IMR-90 (cell line): ENCODE measurements around the gene BTNL2. TPM values are rescaled to one million over a fixed set of nuclear protein-coding genes. Genes with fewer than 3 reads are reported as not detected.

ENCODE experiments used
- ATAC-seq: fragments of 200-7000 bp; cut with Tn5 transposase; 2 replicates; pipeline ENCODE4 v1.9.1; 2020; ENCODE audit warnings: low read depth, mild to moderate bottlenecking, moderate library complexity
- BruUV-seq: library from RNA; stranded (reverse); fragments of 400-500 nt; replicated peaks from 2 replicates; lab custom pipeline; 2021; lab: Mats Ljungman, UMichigan
- CTCF ChIA-PET: fragments of 300-600 bp; formaldehyde crosslinking; extraction: SDS; loops from one replicate; lab custom pipeline; 2021; ENCODE audit warnings: antibody characterized with exemption; lab: Yijun Ruan, JAX
- POLR2A ChIA-PET: fragments of 300-600 bp; sonication (Branson Sonifier 250); formaldehyde crosslinking; loops from one replicate; lab custom pipeline; 2022; ENCODE audit warnings: antibody characterized with exemption; ENCODE audit not compliant: unreplicated experiment; lab: Charles Lee
- DNase-seq: peaks from one replicate; pipeline ENCODE4 v3.0.0; 2013
- H2AFZ ChIP-seq: replicated peaks from 2 replicates; pipeline ENCODE3; 2013; ENCODE audit warnings: low read length, mild to moderate bottlenecking; ENCODE audit not compliant: poor library complexity
- H2AK5ac ChIP-seq: 2 replicates; pipeline ENCODE4 v1.6.1; 2013; ENCODE audit warnings: low read depth, low read length, inconsistent platforms
- H2AK9ac ChIP-seq: replicated peaks from 2 replicates; pipeline ENCODE3; 2013; ENCODE audit warnings: mild to moderate bottlenecking, low read depth, low read length, moderate library complexity; ENCODE audit not compliant: poor library complexity
- H2BK120ac ChIP-seq: 2 replicates; pipeline ENCODE4 v1.6.1; 2013; ENCODE audit warnings: low read depth, low read length, inconsistent platforms
- H2BK15ac ChIP-seq: 3 replicates; pipeline ENCODE4 v1.6.1; 2013; ENCODE audit warnings: low read depth, low read length, inconsistent platforms
- H2BK20ac ChIP-seq: 2 replicates; pipeline ENCODE4 v1.6.1; 2013; ENCODE audit warnings: low read depth, mild to moderate bottlenecking, inconsistent platforms, low read length, moderate library complexity
- H2BK5ac ChIP-seq: 2 replicates; pipeline ENCODE4 v1.6.1; 2013; ENCODE audit warnings: mild to moderate bottlenecking, low read depth, low read length, inconsistent platforms; ENCODE audit not compliant: poor library complexity, severe bottlenecking
- H3K14ac ChIP-seq: replicated peaks from 2 replicates; pipeline ENCODE4 v1.6.1; 2013; ENCODE audit warnings: low read depth, low read length, inconsistent platforms
- H3K18ac ChIP-seq: 2 replicates; pipeline ENCODE4 v1.6.1; 2013; ENCODE audit warnings: low read depth, low read length, control low read depth
- H3K23ac ChIP-seq: 2 replicates; pipeline ENCODE4 v1.6.1; 2013; ENCODE audit warnings: low read depth, low read length, inconsistent platforms
- H3K27ac ChIP-seq: 2 replicates; pipeline ENCODE4 v1.5.1; 2013; ENCODE audit warnings: mild to moderate bottlenecking, control low read depth, low read length; ENCODE audit not compliant: insufficient read depth
- H3K27me3 ChIP-seq: 2 replicates; pipeline ENCODE4 v1.6.1; 2013; ENCODE audit warnings: low read length; ENCODE audit not compliant: control insufficient read depth, insufficient read depth
- H3K36me3 ChIP-seq: 2 replicates; pipeline ENCODE4 v1.6.1; 2013; ENCODE audit warnings: low read length, mixed read lengths; ENCODE audit not compliant: control insufficient read depth, insufficient read depth
- H3K4ac ChIP-seq: 2 replicates; pipeline ENCODE4 v1.6.1; 2013; ENCODE audit warnings: low read depth, low read length, inconsistent platforms
- H3K4me1 ChIP-seq: 2 replicates; pipeline ENCODE4 v1.6.1; 2013; ENCODE audit warnings: low read length, mixed read lengths; ENCODE audit not compliant: control insufficient read depth, insufficient read depth
- H3K4me2 ChIP-seq: 2 replicates; pipeline ENCODE4 v1.6.1; 2013; ENCODE audit warnings: low read depth, mild to moderate bottlenecking, control low read depth, low read length, moderate library complexity
- H3K4me3 ChIP-seq: 2 replicates; pipeline ENCODE4 v1.5.1; 2013; ENCODE audit warnings: low read depth, mild to moderate bottlenecking, control low read depth, low read length, moderate library complexity; ENCODE audit not compliant: insufficient read depth
- H3K56ac ChIP-seq: 2 replicates; pipeline ENCODE4 v1.6.1; 2013; ENCODE audit warnings: low read length, inconsistent platforms; ENCODE audit not compliant: insufficient read depth; ENCODE audit errors: extremely low read depth
- H3K79me1 ChIP-seq, 2 experiments: 2 replicates each; pipeline ENCODE4 v1.6.1; 2013; ENCODE audit warnings: low read length in 2 of 2, inconsistent platforms in 1 of 2, low read depth in 1 of 2
- H3K9ac ChIP-seq: 2 replicates; pipeline ENCODE4 v1.6.1; 2013; ENCODE audit warnings: low read depth, low read length, control low read depth
- H3K9me1 ChIP-seq: 2 replicates; pipeline ENCODE4 v1.6.1; 2013; ENCODE audit warnings: low read length, inconsistent platforms; ENCODE audit not compliant: insufficient read depth
- H3K9me3 ChIP-seq: 2 replicates; pipeline ENCODE4 v1.6.1; 2013; ENCODE audit warnings: low read length; ENCODE audit not compliant: control insufficient read depth, insufficient read depth
- H4K20me1 ChIP-seq: 2 replicates; pipeline ENCODE4 v1.6.1; 2013; ENCODE audit warnings: low read length, inconsistent platforms; ENCODE audit not compliant: insufficient read depth
- H4K5ac ChIP-seq: 2 replicates; pipeline ENCODE4 v1.6.1; 2013; ENCODE audit warnings: mild to moderate bottlenecking, low read depth, low read length, control low read depth
- H4K8ac ChIP-seq, 2 experiments: 2 replicates each; pipeline ENCODE4 v1.6.1; 2013; ENCODE audit warnings: low read depth in 2 of 2, low read length in 2 of 2, control low read depth in 1 of 2, inconsistent platforms in 1 of 2
- H4K91ac ChIP-seq: 2 replicates; pipeline ENCODE4 v1.6.1; 2013; ENCODE audit warnings: low read depth, low read length, inconsistent platforms; ENCODE audit not compliant: insufficient read depth
- BHLHE40 ChIP-seq: fragments of 150-350 bp; IDR thresholded peaks from 2 replicates; pipeline ENCODE4 v1.6.1; 2016; ENCODE audit warnings: mild to moderate bottlenecking, low read depth, low read length
- CEBPB ChIP-seq: IDR thresholded peaks from 2 replicates; pipeline ENCODE4 v1.6.1; 2012; ENCODE audit warnings: low read depth, low read length, improper control_type of control experiment
- CHD1 ChIP-seq: IDR thresholded peaks from 2 replicates; pipeline ENCODE4 v1.6.1; 2012; ENCODE audit warnings: low read depth, low read length, improper control_type of control experiment
- CTCF ChIP-seq: conservative IDR thresholded peaks from 2 replicates; pipeline ENCODE4 v1.5.1; 2012; ENCODE audit warnings: mild to moderate bottlenecking, low read depth, low read length, improper control_type of control experiment
- ELK1 ChIP-seq: fragments of 150-350 bp; IDR thresholded peaks from 2 replicates; pipeline ENCODE4 v1.6.1; 2016; ENCODE audit warnings: low read depth, mild to moderate bottlenecking, low read length, moderate library complexity, borderline replicate concordance
- FOS ChIP-seq: fragments of 150-350 bp; IDR thresholded peaks from 2 replicates; pipeline ENCODE4 v1.6.1; 2016; ENCODE audit warnings: low read depth, low read length
- MAFK ChIP-seq: IDR thresholded peaks from 2 replicates; pipeline ENCODE4 v1.6.1; 2012; ENCODE audit warnings: low read depth, low read length, improper control_type of control experiment
- MAZ ChIP-seq: IDR thresholded peaks from 2 replicates; pipeline ENCODE4 v1.6.1; 2012; ENCODE audit warnings: low read depth, mild to moderate bottlenecking, low read length, improper control_type of control experiment, moderate library complexity, borderline replicate concordance
- MXI1 ChIP-seq: IDR thresholded peaks from 2 replicates; pipeline ENCODE4 v1.6.1; 2012; ENCODE audit warnings: low read depth, mild to moderate bottlenecking, low read length, moderate library complexity, borderline replicate concordance
- NFE2L2 ChIP-seq: fragments of 150-350 bp; IDR thresholded peaks from 2 replicates; pipeline ENCODE4 v1.6.1; 2016; ENCODE audit warnings: low read depth, mild to moderate bottlenecking, low read length
- POLR2A ChIP-seq: IDR thresholded peaks from 2 replicates; pipeline ENCODE4 v1.6.1; 2012; ENCODE audit warnings: mild to moderate bottlenecking, low read depth, low read length
- RAD21 ChIP-seq: IDR thresholded peaks from 2 replicates; pipeline ENCODE4 v1.6.1; 2012; ENCODE audit warnings: low read length, improper control_type of control experiment
- RCOR1 ChIP-seq: IDR thresholded peaks from 2 replicates; pipeline ENCODE4 v1.6.1; 2012; ENCODE audit warnings: mild to moderate bottlenecking, low read length, improper control_type of control experiment; ENCODE audit not compliant: insufficient replicate concordance
- RFX5 ChIP-seq: IDR thresholded peaks from 2 replicates; pipeline ENCODE4 v1.8.0; 2012; ENCODE audit warnings: low read depth, mild to moderate bottlenecking, low read length, moderate library complexity
- SMC3 ChIP-seq: fragments of 150-350 bp; IDR thresholded peaks from 2 replicates; pipeline ENCODE4 v1.6.1; 2016; ENCODE audit warnings: low read depth, mild to moderate bottlenecking, antibody characterized with exemption, low read length, moderate library complexity
- USF2 ChIP-seq: fragments of 150-350 bp; IDR thresholded peaks from 2 replicates; pipeline ENCODE4 v1.6.1; 2017; ENCODE audit warnings: mild to moderate bottlenecking, antibody characterized with exemption, low read length, low read depth
- WGBS, 2 experiments: methylation state at CpG; one replicate each; pipeline versions ENCODE4 v1.1.5 to v1.1.7; 2013; ENCODE audit warnings: missing lambda C conversion rate in 2 of 2; ENCODE audit not compliant: insufficient read length in 1 of 2; ENCODE audit errors: extremely low coverage in 2 of 2; 5-methylcytosine and 5-hydroxymethylcytosine counted together
- dilution Hi-C: fragments of 300-500 bp; cut with HindIII; formaldehyde crosslinking; loops from one replicate; pipeline ENCODE4 v1.14.3; 2018; ENCODE audit warnings: low sequenced_read_pairs; ENCODE audit not compliant: unreplicated experiment
- in situ Hi-C: fragments of 300-500 bp; cut with MboI; formaldehyde crosslinking; loops from 3 replicates; pipeline ENCODE4 v1.14.3; 2019; ENCODE audit warnings: low sequenced_read_pairs, inconsistent platforms, mixed read lengths
- intact Hi-C: fragments of 100-400 bp; cut with micrococcal nuclease; formaldehyde crosslinking; loops from 2 replicates; pipeline ENCODE4 v1.10.0; 2022
- polyA plus RNA-seq, 3 experiments: library from polyadenylated mRNA; depleted of rRNA; stranded (reverse); fragments of >200 nt; gene quantifications; 2 replicates each; pipeline ENCODE4 v1.2.3, GENCODE V29; 2012; ENCODE audit warnings: low replicate concordance in 1 of 3
- total RNA-seq: library from RNA; depleted of rRNA; stranded (reverse); fragments of >200 nt; gene quantifications from 2 replicates; pipeline ENCODE4 v1.2.3, GENCODE V29; 2012

The BTNL2 gene
- total and polyA plus RNA-seq, 2 of the 4 experiments (the other 2 are of a cell fraction) = not detected

GRCh38 chr6:32393665-32394420, 13.1 kb downstream of the BTNL2 start:
- H3K36me3 ChIP-seq = no peaks in the 10 kb centered on the region
- no peak overlapping the region for H4K8ac ChIP-seq
- no peak overlapping the region for H3K23ac ChIP-seq
- H2BK15ac ChIP-seq = no peak overlapping the region
- H3K9ac ChIP-seq = no peak overlapping the region
- H3K18ac ChIP-seq = no peak overlapping the region
- WGBS, 2 experiments = 77% methylated on average over 3 of the region's 7 CpGs; no CpG with 5 or more reads in 1 of the 2 experiments
- H2AK5ac ChIP-seq = no peak overlapping the region
- H3K4me3 ChIP-seq = no peak overlapping the region
- H3K4me1 ChIP-seq = no peaks in the 10 kb centered on the region
- in situ Hi-C loops = no loop called here
- ATAC-seq (no peak), DNase-seq (no peak)
- no TSS peak for BruUV-seq
- no peak overlapping the region for H3K4me2 ChIP-seq
- no peak overlapping the region for H3K27ac ChIP-seq
- H2BK5ac ChIP-seq = no peak overlapping the region
- H2AK9ac ChIP-seq = no peak overlapping the region
- H3K9me1 ChIP-seq = no peaks in the 10 kb centered on the region
- H3K9me3 ChIP-seq = no peaks in the 10 kb centered on the region
- no peaks in the 10 kb centered on the region for H3K79me1 ChIP-seq
- ChIA-PET CTCF (interaction anchor here (1.0 kb wide), 1 partner anchor 19 kb away, joined by 4 read pairs; no protein-coding TSS in a partner anchor), POLR2A (no interaction called here)
- H3K14ac ChIP-seq = no peak overlapping the region
- no peak overlapping the region for H3K4ac ChIP-seq
- no peak overlapping the region for H2BK20ac ChIP-seq
- peaks cover 6% of the 10 kb centered on the region for H3K27me3 ChIP-seq
- no peak overlapping the region for H2BK120ac ChIP-seq
- H3K56ac ChIP-seq = no peak overlapping the region
- no peak overlapping the region for H4K5ac ChIP-seq
- no peak overlapping the region for H4K91ac ChIP-seq
- TF ChIP-seq SMC3 (no peak), MAFK (no peak), CTCF (no peak), CHD1 (no peak), RCOR1 (no peak), NFE2L2 (no peak), RFX5 (no peak), CEBPB (no peak), MXI1 (no peak), BHLHE40 (no peak), ELK1 (no peak), POLR2A (no peak), MAZ (no peak), FOS (no peak), USF2 (no peak), RAD21 (no peak)
- intact Hi-C loops = no loop called here
- H4K20me1 ChIP-seq = no peaks in the 10 kb centered on the region
- dilution Hi-C loops = no loop called here
- H2AFZ ChIP-seq = no peak overlapping the region
